ENCODE data around the gene TEX9.
"Not testable (repeated sequence)": the region's sequence is repeated elsewhere in the genome, so short reads cannot be mapped to it uniquely, and the experiment has no call there.

TEX9 gene

GRCh38 chr15:56365075-56365711 lies at the start of gene TEX9:
TSS of gene TEX9 (plus strand) at chr15:56365426. CDS start at chr15:56365451, 25 bp downstream.
- DNase-seq (ENCODE audit: low read depth, low spot score), result peak; percentile 12
- H3K27ac ChIP-seq, result no peak within 1 kb of the TSS

- not testable (repeated sequence) for DNase-seq (ENCODE audit: low read depth, low spot score); H3K27ac ChIP-seq
These were observed 48.7 kb upstream of the TEX9 start for GRCh38 chr15:56316561-56316960.

- no peak overlapping the region for H3K27ac ChIP-seq
- no peak for DNase-seq (ENCODE audit: low read depth, low spot score)
These were observed 44.9 kb upstream of the TEX9 start for GRCh38 chr15:56320316-56320715.

GRCh38 chr15:56320861-56321260 lies 44.4 kb upstream of the TEX9 start:
- no peak for DNase-seq (ENCODE audit: low read depth, low spot score)
- H3K27ac ChIP-seq, result no peak overlapping the region

DNA sequence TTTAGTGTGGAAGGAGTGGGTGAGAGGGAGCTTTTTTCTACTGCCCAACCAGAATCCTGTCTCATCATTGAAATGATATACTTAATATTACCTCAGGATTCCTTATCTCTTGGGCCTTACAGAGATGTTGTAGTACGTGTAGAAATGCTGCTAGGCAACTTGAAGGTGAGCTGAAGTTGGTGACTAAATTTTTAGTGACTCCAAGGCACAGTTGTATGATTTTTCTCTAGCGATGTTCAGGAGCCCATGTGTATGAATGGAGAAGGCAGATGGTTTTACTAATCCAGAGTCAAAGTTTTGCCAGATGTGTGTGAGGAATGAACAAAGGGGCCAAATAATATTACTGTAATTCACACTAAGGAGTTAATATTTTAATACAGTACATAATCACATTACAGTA lies 42.8 kb upstream of the TEX9 start:
- no peak overlapping the region for H3K27ac ChIP-seq
- no peak for DNase-seq (ENCODE audit: low read depth, low spot score)

DNA sequence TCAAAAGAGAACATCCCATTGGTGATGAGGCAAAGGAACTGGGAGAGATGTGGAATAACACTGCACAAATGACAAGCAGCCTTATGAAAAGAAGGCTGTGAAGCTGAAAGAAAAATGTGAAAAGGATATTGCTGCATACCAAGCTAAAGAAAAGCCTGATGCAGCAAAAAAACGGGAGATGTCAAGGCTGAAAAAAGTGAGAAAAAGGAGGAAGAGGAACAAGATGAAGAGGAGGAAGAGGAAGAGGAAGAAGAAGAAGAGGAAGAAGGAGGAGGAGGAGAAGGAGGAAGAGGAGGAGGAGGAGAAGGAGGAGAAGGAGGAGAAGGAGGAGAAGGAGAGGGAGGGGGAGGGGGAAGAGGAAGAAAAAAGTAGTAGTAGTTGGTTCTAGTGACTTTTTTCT lies 41.8 kb upstream of the TEX9 start:
- H3K27ac ChIP-seq, result no peak overlapping the region
- no peak for DNase-seq (ENCODE audit: low read depth, low spot score)

- no peak for DNase-seq (ENCODE audit: low read depth, low spot score)
These were observed 40.0 kb upstream of the TEX9 start for GRCh38 chr15:56325186-56325585.

GRCh38 chr15:56327721-56328502 lies 37.3 kb upstream of the TEX9 start:
- DNase-seq (ENCODE audit: low read depth, low spot score), result peak; percentile 69
- H3K27ac ChIP-seq, result peak overlapping the region; percentile 15

More at GRCh38 chr15:56325186-56325585, 40.0 kb upstream of the TEX9 start:
- peak overlapping the region; percentile 42 for H3K27ac ChIP-seq

DNA sequence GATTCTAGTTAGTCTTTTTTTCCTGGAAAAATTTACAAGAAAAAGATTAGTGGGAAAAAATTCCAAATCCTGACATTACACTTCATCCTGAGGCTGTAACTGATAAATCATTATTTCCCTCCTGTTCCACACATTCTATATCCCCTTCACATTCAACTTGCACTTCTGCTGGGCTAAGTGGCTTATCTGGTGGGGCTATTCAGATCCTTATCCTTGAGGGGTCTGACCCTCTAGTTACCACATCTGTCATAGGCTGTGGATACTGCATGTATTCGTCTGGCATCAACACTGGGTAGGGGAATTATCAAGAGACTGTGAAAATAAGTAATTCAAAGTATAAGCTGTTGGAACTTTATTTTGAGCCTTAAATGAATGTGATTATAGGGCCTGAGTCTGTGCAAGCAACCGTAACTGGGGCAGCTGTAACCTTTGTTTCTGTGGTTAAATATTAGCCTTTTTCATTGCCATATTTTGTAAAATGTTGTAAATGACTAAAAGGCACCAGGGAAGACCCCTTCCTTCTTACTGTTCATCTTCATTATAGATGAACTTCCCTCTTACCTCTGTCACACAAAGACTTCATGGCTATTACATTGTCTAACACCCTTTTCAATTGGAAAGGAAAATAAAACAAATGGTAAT lies 28.0 kb upstream of the TEX9 start:
- no peak for DNase-seq (ENCODE audit: low read depth, low spot score)

GRCh38 chr15:56339594-56339993 lies 25.6 kb upstream of the TEX9 start:
- no peak for DNase-seq (ENCODE audit: low read depth, low spot score)
- H3K27ac ChIP-seq, result no peak overlapping the region

More for the DNA sequence above, 28.0 kb upstream of the TEX9 start:
- H3K27ac ChIP-seq, result no peak overlapping the region

GRCh38 chr15:56341201-56341600 lies 24.0 kb upstream of the TEX9 start:
- DNase-seq (ENCODE audit: low read depth, low spot score), result no peak
- H3K27ac ChIP-seq, result no peak overlapping the region

- DNase-seq (ENCODE audit: low read depth, low spot score), result no peak
- peak overlapping the region; percentile 2 for H3K27ac ChIP-seq
These were observed 22.6 kb upstream of the TEX9 start for GRCh38 chr15:56342653-56343052.

- H3K27ac ChIP-seq, result no peak overlapping the region
- no peak for DNase-seq (ENCODE audit: low read depth, low spot score)
These were observed 21.3 kb upstream of the TEX9 start for GRCh38 chr15:56343879-56344278.

- H3K27ac ChIP-seq, result no peak overlapping the region
- no peak for DNase-seq (ENCODE audit: low read depth, low spot score)
These were observed 20.9 kb upstream of the TEX9 start for GRCh38 chr15:56344336-56344735.

DNA sequence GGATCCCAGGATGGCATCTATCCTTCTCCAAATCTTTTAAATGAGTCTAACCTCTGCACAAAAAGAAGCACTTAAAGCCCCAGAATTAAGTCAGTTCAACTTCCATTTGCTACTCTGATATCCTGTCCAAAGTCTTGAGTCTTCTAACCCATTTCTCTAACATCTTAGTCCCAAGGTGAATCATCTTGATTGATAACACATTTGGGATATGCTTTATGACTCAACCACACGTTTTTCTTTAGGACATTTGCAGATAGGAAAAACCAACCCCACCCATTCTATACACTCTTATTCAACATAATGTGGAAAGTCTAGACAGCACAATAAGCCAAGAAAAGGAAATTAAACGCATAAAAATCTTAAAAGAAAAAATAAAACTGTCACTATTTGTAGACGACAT lies 18.8 kb upstream of the TEX9 start:
- DNase-seq (ENCODE audit: low read depth, low spot score), result no peak
- no peak overlapping the region for H3K27ac ChIP-seq

GRCh38 chr15:56349554-56349953 lies 15.7 kb upstream of the TEX9 start:
- no peak overlapping the region for H3K27ac ChIP-seq
- DNase-seq (ENCODE audit: low read depth, low spot score), result no peak

GRCh38 chr15:56351353-56351752 lies 13.9 kb upstream of the TEX9 start:
- DNase-seq (ENCODE audit: low read depth, low spot score), result no peak
- H3K27ac ChIP-seq, result no peak overlapping the region

- DNase-seq (ENCODE audit: low read depth, low spot score), result no peak
These were observed 13.2 kb upstream of the TEX9 start for GRCh38 chr15:56351957-56352506.

DNA sequence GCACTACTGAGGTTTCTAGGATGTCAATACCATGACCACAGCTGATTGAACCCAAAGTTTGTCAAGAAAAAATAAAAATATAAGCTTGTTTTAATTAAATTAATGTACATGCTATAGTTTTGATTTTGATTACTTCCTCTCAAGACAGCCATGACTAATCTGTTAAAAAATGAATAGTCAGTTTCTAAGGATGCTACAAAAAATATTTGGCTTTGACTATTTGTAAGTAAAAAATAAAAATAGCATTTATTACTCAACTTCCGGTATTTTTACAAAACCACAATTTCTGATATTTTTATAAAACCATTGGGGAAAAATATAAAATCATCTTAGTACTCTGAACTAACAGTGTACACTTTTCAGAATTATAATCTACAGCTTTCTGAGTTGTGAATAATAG lies 12.1 kb upstream of the TEX9 start:
- DNase-seq (ENCODE audit: low read depth, low spot score), result no peak
- no peak overlapping the region for H3K27ac ChIP-seq

More at GRCh38 chr15:56351957-56352506, 13.2 kb upstream of the TEX9 start:
- H3K27ac ChIP-seq, result no peak overlapping the region

- no peak for DNase-seq (ENCODE audit: low read depth, low spot score)
- H3K27ac ChIP-seq, result no peak overlapping the region
These were observed 11.5 kb upstream of the TEX9 start for GRCh38 chr15:56353740-56354139.

- no peak for DNase-seq (ENCODE audit: low read depth, low spot score)
- H3K27ac ChIP-seq, result no peak overlapping the region
These were observed 8.6 kb upstream of the TEX9 start for GRCh38 chr15:56356616-56357015.

All from epithelial cell of prostate (primary cell).